ENCODE measurements around the gene GP9.
A peak's percentile ranks its signal among the peaks of the same experiment; 100 is the strongest.

GP9 gene

GRCh38 chr3:129060276-129061022 is at the start of gene GP9:
TSS of gene GP9 (plus strand) at chr3:129060779. CDS start at chr3:129061740, 961 bp downstream.
- DNase-seq, result no peak

- DNase-seq, result no peak
Observed at GRCh38 chr3:129013491-129013891, 47.1 kb upstream of the GP9 start.

- no peak for DNase-seq
Observed at GRCh38 chr3:129014148-129014547, 46.4 kb upstream of the GP9 start.

GRCh38 chr3:129014793-129015345 is 45.7 kb upstream of the GP9 start:
- no peak for DNase-seq

- DNase-seq, result no peak
Observed at GRCh38 chr3:129015388-129016105, 45.0 kb upstream of the GP9 start.

- peak; percentile 35 for DNase-seq
Observed at GRCh38 chr3:129016356-129016719, 44.2 kb upstream of the GP9 start.

GRCh38 chr3:129016720-129017483 is 43.7 kb upstream of the GP9 start:
- DNase-seq, result no peak

GRCh38 chr3:129017484-129017899 is 43.1 kb upstream of the GP9 start:
- no peak for DNase-seq

- no peak for DNase-seq
Observed at GRCh38 chr3:129018271-129018670, 42.3 kb upstream of the GP9 start.

GRCh38 chr3:129018751-129019150 is 41.8 kb upstream of the GP9 start:
- no peak for DNase-seq

- no peak for DNase-seq
Observed at GRCh38 chr3:129019266-129019665, 41.3 kb upstream of the GP9 start.

GRCh38 chr3:129020691-129021090 is 39.9 kb upstream of the GP9 start:
- DNase-seq, result no peak

- DNase-seq, result no peak
Observed at GRCh38 chr3:129021140-129021551, 39.4 kb upstream of the GP9 start.

GRCh38 chr3:129022114-129023007 is 38.2 kb upstream of the GP9 start:
- no peak for DNase-seq

- DNase-seq, result no peak
Observed at GRCh38 chr3:129023008-129023358, 37.6 kb upstream of the GP9 start.

GRCh38 chr3:129023909-129024308 is 36.7 kb upstream of the GP9 start:
- DNase-seq, result peak; percentile 43

GRCh38 chr3:129025108-129025507 is 35.5 kb upstream of the GP9 start:
- DNase-seq, result no peak

- peak; percentile 58 for DNase-seq
Observed at GRCh38 chr3:129025691-129026435, 34.7 kb upstream of the GP9 start.

GRCh38 chr3:129026728-129027543 is 33.6 kb upstream of the GP9 start:
- no peak for DNase-seq

- DNase-seq, result no peak
Observed at GRCh38 chr3:129027544-129027880, 33.1 kb upstream of the GP9 start.

- DNase-seq, result no peak
Observed at GRCh38 chr3:129028866-129029265, 31.7 kb upstream of the GP9 start.

All from NCI-H1694 (cell line).